ENCODE measurements around the gene VSTM2L.

VSTM2L gene

DNA sequence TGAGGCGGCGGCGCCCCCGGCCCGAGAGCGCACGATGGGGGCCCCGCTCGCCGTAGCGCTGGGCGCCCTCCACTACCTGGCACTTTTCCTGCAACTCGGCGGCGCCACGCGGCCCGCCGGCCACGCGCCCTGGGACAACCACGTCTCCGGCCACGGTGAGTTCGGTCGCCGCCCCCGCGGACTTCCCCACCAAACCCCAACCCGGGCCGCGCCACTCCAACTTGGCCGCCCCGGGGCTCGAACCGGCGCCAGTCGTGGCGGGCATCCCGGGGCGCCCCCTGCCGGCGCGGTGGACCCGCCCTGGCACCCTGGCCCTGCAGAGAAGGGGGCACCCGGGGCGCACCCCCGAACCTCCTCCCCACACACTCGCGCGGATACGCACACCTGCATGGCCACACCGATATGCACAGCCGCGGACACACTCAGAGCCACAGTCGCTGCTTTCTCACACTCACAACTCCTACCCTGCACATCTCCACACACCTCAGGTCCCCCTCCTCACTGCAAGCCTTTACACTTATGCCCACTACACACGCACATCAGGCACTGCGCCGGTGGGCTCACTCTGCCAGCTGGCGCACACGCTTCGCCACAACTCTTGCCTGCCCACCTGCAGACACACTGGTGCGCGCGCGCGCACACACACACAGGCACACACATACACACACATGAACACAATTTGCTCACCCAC, 535 bp downstream of the VSTM2L start:
- Histone ChIP-seq H3K9me3 (no peaks in the 10 kb centered on the region; the same call in 1 of the 2 replicates), H3K4me3 (ENCODE audit: low read depth, low read length) (no peak overlapping the region), H3K4me1 (peaks cover 10% of the 10 kb centered on the region), H3K27me3 (peaks cover 8% of the 10 kb centered on the region; the same call in 1 of the 2 replicates), H3K36me3 (no peaks in the 10 kb centered on the region)
- TF ChIP-seq, protein P1, sequence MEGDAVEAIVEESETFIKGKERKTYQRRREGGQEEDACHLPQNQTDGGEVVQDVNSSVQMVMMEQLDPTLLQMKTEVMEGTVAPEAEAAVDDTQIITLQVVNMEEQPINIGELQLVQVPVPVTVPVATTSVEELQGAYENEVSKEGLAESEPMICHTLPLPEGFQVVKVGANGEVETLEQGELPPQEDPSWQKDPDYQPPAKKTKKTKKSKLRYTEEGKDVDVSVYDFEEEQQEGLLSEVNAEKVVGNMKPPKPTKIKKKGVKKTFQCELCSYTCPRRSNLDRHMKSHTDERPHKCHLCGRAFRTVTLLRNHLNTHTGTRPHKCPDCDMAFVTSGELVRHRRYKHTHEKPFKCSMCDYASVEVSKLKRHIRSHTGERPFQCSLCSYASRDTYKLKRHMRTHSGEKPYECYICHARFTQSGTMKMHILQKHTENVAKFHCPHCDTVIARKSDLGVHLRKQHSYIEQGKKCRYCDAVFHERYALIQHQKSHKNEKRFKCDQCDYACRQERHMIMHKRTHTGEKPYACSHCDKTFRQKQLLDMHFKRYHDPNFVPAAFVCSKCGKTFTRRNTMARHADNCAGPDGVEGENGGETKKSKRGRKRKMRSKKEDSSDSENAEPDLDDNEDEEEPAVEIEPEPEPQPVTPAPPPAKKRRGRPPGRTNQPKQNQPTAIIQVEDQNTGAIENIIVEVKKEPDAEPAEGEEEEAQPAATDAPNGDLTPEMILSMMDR (IDR thresholded peaks at IDR 0.05; ENCODE audit: low read depth, low read length), result no peak; the same call in 1 of the 2 replicates
- no peak for DNase-seq

DNA sequence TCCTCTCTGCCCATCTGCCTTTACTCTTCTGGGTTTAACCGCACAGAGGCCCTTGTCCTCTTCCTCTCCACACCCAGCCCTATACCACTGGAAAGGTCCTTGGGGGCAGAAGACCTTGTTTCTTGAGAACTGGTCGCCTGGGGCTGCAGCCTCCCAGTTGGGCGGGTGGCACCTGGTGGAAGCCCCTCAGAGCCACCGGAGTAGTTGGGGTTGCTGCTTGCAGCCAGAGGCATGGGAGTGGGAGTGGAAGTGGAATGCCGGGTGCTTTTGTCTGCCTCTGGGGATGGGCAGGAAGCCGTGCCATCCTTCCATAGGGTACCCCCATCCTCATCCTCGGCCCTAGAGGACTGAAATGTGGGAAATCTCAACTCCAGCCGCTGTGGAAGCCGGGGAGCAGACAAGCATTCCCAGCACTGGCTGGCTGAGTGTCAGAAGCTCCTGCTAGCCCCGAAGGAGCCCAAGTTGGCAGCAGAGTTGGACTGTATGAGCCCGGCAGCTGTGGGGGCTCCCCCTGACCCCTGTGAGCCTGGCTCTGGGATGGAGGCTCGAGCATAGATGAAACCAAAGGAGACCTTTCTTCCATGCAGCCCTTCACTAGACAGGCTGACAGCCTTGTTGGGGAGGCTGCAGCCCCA, 1.2 kb downstream of the VSTM2L start:
- Histone ChIP-seq H3K4me3 (ENCODE audit: low read depth, low read length) (no peak overlapping the region), H3K27me3 (peaks cover 8% of the 10 kb centered on the region; the same call in 1 of the 2 replicates), H3K36me3 (no peaks in the 10 kb centered on the region), H3K4me1 (peaks cover 10% of the 10 kb centered on the region), H3K9me3 (peaks cover 3% of the 10 kb centered on the region; the same call in 1 of the 2 replicates)
- DNase-seq, result no peak
- TF ChIP-seq, protein P1 (IDR thresholded peaks at IDR 0.05; ENCODE audit: low read depth, low read length), result no peak

DNA sequence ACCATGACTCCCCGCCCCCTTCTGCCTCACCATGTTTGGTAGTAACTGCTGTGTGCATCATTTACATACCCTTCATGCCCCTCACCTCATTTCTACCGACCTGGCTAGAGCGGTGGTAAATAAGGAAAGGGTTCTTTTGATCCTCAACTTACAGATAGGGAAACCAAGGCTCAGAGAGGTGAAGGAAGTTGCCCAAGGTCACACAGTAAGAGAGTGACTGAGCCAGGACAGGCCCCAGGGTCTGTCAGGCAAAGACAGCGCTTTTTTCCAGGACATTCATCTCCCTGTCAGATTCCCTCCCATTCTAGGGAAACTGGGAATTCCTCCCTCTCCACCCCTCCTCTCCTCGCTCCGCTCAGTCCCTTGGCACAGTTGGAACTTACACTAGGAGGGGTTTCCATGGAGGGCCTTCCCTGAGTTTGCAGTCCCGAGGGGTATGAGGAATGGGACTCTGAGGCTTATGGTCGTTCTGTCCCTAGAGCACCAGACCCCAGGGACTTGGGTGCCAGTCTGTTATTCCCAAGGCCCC, 2.0 kb downstream of the VSTM2L start:
- peaks cover 10% of the 10 kb centered on the region for H3K4me1 ChIP-seq
- H3K27me3 ChIP-seq, result peaks cover 8% of the 10 kb centered on the region; the same call in 1 of the 2 replicates
- no peaks in the 10 kb centered on the region for H3K36me3 ChIP-seq
- TF ChIP-seq, protein P1 (IDR thresholded peaks at IDR 0.05; ENCODE audit: low read depth, low read length), result no peak
- no peak for DNase-seq
- H3K4me3 ChIP-seq (ENCODE audit: low read depth, low read length), result no peak overlapping the region
- H3K9me3 ChIP-seq, result peaks cover 3% of the 10 kb centered on the region; the same call in 1 of the 2 replicates

DNA sequence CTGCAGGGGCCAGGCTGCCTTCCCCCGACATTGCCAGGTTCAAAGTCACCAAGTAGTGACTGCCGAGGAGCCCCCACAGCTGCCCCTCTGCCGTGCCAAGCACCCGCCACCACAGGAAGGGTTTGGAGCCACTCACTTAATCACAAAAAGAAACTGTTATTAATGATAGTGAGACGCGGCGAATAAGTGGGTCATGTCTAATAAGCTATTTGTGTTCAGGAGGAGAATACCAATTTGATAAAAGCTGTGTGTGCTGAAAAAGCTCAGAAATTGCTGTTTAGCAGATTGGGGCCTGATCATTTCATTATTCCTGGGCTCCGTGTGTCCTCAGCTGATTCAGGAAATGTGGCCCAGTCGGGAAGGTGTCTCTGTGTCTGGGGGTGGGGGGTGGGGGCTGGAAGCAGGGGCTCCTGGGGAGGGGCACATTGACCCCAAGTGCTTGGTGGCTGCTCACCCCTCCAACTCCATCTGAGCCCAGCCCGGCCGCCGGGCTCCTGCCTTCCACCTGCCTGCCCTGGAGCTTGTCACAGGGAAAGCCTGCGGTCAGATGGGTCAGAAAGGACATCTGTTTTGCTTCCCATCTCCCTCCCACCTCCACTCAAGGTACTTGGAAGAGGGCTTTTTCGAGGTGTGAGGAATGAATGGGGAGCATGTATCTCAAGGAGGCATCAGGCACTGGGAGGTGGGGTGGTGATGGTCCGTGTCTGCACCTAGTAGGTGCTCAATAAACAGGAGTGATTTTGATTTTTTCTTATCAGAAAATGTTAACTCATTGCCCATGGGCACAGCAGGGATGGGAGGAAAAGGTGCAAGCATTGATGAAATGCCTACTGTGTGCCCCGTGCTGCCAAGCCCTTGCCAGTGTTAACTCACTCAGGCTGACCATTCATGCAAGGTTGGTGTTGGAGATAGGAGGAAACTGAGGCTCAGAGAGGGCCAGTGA, 3.0 kb downstream of the VSTM2L start:
- no peak overlapping the region for H3K4me3 ChIP-seq (ENCODE audit: low read depth, low read length)
- no peaks in the 10 kb centered on the region for H3K36me3 ChIP-seq
- peaks cover 10% of the 10 kb centered on the region for H3K4me1 ChIP-seq
- DNase-seq, result no peak
- TF ChIP-seq, protein P1 (IDR thresholded peaks at IDR 0.05; ENCODE audit: low read depth, low read length), result no peak
- H3K9me3 ChIP-seq, result peaks cover 3% of the 10 kb centered on the region; the same call in 1 of the 2 replicates
- H3K27me3 ChIP-seq, result peaks cover 8% of the 10 kb centered on the region; the same call in 1 of the 2 replicates

DNA sequence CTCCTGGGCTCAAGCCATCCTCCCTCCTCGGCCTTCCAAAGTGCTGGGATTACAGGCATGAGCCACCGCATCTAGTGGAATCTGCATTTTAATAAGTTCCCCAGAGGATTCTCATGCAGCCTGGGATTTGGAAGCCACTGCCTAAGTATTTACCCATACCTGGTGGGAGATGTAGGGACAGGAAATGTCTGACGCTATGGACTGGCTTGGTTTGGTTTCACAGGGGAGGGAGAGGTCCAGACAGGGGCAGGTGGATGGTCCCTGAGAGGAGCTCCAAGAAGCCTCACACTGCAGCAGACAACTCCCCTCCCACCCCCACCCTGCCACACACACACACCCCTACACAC, 4.4 kb downstream of the VSTM2L start:
- no peak for DNase-seq
- H3K9me3 ChIP-seq, result peaks cover 3% of the 10 kb centered on the region; the same call in 1 of the 2 replicates
- peaks cover 19% of the 10 kb centered on the region for H3K4me1 ChIP-seq
- TF ChIP-seq, protein P1 (IDR thresholded peaks at IDR 0.05; ENCODE audit: low read depth, low read length), result no peak
- H3K36me3 ChIP-seq, result no peaks in the 10 kb centered on the region
- H3K27me3 ChIP-seq, result peaks cover 8% of the 10 kb centered on the region; the same call in 1 of the 2 replicates
- no peak overlapping the region for H3K4me3 ChIP-seq (ENCODE audit: low read depth, low read length)

Data from BE2C (cell line).